GM19397 (cell line): ENCODE measurements around the gene PDK1.
"Not testable (repeated sequence)": the region's sequence is repeated elsewhere in the genome, so short reads cannot be mapped to it uniquely, and the experiment has no call there.

Experiments
- ATAC-seq: cut with Tn5 transposase; IDR thresholded peaks from one replicate; pipeline ENCODE4 v1.9.1; 2021; ENCODE audit warnings: mild to moderate bottlenecking, moderate library complexity; ENCODE audit not compliant: unreplicated experiment

The PDK1 gene

DNA sequence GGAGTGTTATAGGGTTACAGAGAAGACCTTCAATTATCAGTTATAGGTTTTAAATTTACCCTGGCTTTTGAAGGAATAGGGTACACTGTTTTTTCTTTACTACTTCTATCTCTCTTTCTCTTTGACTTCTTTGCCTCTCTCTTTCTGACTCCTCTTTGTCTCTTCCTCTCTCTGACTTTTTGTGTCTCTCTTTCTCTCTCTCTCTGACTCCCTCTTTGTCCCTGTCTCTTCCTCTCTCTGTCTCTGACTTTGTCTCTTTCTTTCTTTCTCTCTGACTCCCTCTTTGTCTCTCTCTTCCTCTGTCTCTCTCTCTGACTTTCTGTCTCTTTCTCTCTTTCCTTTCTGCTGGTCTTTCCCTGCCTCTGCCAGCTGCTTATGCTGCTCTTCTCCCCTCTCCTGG lies 36.3 kb downstream of the PDK1 start:
- not testable (repeated sequence) for ATAC-seq

- no peak for ATAC-seq
Observed at GRCh38 chr2:172596776-172597175, 40.9 kb downstream of the PDK1 start.

GRCh38 chr2:172597176-172597842 lies 41.4 kb downstream of the PDK1 start:
- no peak for ATAC-seq

DNA sequence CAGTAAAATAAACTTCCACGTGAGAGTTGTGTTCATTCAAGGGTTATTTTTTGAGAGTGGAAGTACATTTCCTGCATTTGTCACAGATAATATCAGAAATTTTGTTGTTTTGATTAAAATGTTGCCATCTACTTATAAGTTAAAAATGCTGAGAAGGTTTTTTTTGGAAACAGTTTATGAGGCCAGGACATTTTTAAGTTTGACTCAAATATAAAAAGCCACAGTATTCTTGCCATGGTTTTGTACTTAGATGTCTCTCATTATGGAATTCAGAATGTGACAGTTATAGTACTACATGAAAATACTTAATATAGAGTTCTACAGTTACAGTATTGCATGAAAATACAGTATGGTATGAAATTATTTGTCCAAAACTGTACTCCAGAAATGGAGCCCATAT lies 44.1 kb downstream of the PDK1 start:
- no peak for ATAC-seq

DNA sequence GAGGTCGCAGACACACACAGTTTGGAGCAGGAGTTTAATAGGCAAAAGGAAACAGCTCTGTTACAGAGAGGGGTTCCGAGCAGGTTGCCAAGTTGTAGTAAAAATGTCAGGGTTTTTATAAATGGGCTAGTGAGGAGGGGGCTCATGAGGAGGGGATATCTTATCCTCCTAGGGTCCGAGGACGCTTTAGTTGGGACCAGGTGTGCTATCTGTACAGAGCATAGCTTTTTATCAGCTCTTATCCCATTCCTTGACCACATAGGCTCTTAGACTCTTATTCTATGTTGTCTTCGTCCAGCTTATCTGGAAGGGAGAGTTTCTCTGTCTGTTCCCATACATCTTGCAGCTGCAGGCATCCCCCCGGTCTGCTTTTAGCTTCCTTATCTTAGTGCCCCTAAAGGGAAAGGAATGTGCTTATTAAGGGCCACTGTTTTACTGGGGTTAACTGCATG lies 44.7 kb downstream of the PDK1 start:
- ATAC-seq, result no peak

- ATAC-seq, result no peak
Observed at GRCh38 chr2:172606285-172606684, 50.4 kb downstream of the PDK1 start.

- ATAC-seq, result no peak
Observed at GRCh38 chr2:172607379-172607928, 51.6 kb downstream of the PDK1 start.

DNA sequence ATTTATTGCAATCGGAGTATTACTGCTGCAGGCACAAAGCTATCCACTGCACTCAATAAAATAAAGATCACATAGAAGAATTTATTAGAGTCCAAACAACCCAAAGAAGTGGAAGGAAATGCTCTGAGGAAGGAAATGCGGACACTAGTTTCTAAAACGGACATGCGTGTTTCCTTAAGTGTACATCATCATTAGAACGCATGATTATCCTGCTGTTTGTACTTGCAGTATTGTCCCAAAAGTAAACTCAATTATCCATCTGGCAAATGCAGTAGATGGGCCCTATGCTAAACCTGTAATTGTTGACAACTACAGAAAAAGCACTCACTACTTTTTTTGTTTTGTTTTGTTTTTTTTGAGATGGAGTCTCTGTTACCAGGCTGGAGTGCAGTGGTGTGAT lies 53.6 kb downstream of the PDK1 start:
- ATAC-seq, result no peak

DNA sequence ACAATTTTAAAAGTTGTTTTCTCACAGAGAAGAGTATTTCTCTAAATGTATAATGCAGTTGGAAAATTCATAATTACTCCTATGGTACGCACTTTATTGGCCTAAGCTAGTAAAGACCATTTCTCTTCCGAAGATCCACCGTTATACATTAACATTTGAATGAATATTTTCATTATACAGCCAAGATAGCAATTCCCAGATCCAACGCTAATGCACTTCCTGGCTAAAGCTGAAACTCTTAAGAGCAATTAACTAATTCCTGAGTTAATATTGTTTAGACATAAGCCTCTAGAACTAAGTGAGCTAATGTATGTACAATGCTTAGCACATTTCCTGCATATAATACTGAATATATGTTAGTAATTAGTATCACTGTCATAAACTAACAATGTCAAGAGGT lies 56.2 kb downstream of the PDK1 start:
- ATAC-seq, result no peak

DNA sequence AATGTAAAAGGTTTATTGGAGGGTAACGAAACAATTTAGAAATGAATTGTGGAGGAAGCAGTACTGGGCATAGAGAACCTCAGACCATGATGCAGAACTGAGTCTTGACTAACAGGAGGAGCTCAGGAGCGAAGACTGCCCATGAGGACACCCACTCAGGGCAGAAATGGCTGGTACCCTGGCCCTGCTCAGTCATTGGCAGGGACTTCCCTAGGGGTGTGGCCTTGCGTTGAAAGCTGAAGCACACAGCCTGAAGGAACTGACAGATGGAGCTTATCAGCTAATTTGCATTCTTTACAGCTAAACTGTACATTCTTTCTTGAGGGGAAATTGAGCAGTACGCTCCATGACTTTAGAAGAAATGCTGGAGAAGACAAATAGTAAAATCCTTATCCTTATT lies 57.1 kb downstream of the PDK1 start:
- no peak for ATAC-seq

DNA sequence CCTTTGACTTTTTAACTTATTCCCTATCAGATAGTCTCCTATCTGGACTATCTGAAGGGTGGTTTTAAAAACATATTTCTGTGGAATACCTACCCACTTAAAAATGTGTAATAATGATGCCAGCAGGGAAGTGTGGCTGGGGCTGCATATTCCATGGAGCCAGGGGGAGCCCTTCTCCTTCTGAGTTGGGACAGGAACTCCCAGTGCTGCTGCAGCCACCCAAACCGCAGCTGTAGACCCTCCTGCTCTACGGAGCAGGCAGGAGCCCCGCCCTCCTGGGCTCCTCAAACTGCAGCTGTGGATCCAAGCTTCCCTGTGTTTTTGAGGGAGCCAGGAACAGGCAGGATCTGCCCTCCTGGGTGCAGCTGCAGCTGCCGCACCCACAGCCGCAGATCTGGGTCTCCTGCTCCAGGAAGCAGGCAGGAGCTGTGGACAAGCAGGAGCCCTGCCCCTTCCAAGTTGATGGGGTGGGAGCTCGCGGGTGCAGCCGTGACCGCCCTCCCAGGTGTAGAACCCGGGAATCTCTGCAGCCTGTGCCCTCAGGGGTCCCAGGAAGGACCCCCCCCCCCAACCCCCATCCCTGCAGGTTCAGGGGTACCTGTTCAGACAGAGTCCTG lies 57.8 kb downstream of the PDK1 start:
- no peak for ATAC-seq

DNA sequence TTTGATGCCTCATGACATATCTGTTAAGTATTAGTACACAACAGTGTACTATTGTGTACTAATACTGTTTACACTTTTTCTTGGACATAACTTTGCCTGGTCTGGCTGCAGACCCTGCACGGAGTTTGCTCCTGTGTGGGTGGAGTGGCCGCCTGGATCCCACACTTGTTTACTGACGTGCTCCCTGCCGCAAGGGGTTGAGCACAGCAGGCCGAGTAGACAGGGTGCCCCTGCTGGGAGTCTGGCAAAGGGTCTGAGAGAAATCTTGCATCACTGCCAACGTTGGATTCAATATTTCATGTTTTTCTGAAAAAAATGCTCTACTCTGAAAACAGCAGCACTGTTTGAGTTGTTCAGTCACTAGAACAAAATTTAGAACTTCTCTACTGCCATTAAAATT lies 59.0 kb downstream of the PDK1 start:
- no peak for ATAC-seq

DNA sequence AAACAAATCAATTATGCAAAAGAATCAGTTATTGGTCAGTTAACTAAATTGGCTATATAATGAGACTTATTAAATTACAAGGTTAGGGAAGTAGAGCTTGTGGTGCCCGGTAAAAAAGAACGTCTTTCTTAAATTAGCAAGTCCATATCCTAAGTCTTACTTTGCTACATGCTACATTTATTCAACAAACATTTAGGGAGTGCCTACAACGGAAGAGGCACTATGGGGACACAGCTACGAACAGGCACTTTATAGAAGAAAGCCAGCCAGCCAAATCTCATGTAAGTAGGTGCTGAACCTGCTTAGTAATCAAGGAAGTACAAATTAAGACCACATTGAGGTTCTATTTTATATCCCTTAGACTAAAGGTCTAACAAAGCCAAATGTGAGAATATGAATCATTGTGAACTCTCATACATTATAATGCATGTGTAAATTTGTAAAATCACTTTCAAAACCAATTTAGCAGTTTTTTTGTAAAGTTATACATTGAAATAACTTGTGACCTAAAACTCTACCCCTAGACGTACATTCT lies 59.9 kb downstream of the PDK1 start:
- no peak for ATAC-seq

GRCh38 chr2:172617115-172617514 lies 61.2 kb downstream of the PDK1 start:
- no peak for ATAC-seq

- ATAC-seq, result no peak
Observed at GRCh38 chr2:172623249-172623965, 67.5 kb downstream of the PDK1 start.

DNA sequence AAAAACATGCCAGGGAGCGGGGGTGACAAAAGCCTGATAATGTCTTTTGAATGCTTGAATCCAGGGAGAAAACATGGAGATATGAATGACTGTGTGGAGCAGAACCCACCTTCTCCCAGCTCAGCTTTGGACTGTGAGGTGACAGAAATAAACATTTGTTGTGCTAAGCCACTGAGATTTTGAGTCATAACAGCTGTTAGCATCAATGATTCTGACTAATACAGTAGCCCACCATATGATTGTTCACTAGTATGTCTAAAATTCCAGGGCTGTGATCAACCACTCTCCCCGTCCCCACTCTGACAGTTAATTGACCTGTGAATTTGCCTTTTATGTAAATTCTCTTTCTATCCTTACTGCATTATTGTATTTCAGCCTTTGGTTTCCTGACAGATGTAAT lies 69.1 kb downstream of the PDK1 start:
- no peak for ATAC-seq

GRCh38 chr2:172627181-172627580 lies 71.3 kb downstream of the PDK1 start:
- ATAC-seq, result no peak

GRCh38 chr2:172628085-172628484 lies 72.2 kb downstream of the PDK1 start:
- ATAC-seq, result no peak

- no peak for ATAC-seq
Observed at GRCh38 chr2:172629586-172629985, 73.7 kb downstream of the PDK1 start.

DNA sequence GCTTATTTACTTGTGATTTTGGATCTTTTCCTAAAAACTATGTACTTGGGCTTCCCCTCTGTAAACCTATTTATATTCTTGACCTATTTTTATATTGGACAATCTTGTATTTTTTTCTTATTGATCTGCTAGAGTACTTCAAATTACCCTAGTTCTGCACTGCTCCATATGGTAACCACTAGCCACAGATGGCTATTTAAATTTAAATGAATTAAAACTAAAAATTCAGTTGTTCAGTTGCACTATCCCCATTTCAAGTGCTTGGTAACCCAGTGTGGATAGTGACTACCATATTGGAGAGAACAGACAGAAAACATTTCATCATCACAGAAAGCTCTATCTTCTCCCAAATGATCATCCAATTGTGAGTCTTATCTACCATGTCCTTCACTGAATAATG lies 74.3 kb downstream of the PDK1 start:
- ATAC-seq, result no peak

- ATAC-seq, result no peak
Observed at GRCh38 chr2:172634477-172634876, 78.6 kb downstream of the PDK1 start.

DNA sequence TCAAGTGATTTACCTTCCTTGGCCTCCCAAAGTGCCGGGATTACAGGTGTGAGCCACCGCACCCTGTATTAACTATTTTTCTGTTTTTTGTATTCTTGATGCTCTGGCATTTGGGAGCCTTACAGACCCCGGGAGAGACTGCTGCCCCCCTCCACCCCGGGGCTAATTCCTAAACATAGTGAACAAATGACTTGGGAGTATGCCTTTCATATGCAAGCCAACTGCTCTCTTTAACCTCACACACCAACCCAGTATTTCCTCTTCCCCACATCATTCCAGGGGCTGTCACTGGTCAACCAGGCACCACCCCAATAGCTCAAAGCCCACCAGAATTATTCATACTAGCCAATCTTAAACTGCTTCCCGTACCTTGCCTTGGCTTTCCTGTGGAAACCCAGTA lies 79.7 kb downstream of the PDK1 start:
- no peak for ATAC-seq
